Endodermal cell (in vitro differentiated cells): ENCODE measurements around the gene ZEB2. TPM values are rescaled to one million over a fixed set of nuclear protein-coding genes. Genes with fewer than 3 reads are reported as not detected.
A peak's percentile ranks its signal among the peaks of the same experiment; 100 is the strongest.

Experiments used
- DNase-seq: peaks from one replicate; pipeline ENCODE4 v3.0.0-alpha.2; 2017
- H3K27ac ChIP-seq: 2 replicates; pipeline ENCODE4 v1.5.1; 2013; ENCODE audit warnings: mild to moderate bottlenecking, low read depth, low read length, moderate library complexity
- H3K27me3 ChIP-seq: 2 replicates; pipeline ENCODE4 v1.6.1; 2013; ENCODE audit warnings: mild to moderate bottlenecking, low read length, moderate library complexity; ENCODE audit not compliant: insufficient read depth, control insufficient read depth, poor library complexity, severe bottlenecking
- H3K36me3 ChIP-seq: 2 replicates; pipeline ENCODE4 v1.7.0; 2013; ENCODE audit warnings: mild to moderate bottlenecking, low read length, moderate library complexity; ENCODE audit not compliant: control insufficient read depth, insufficient read depth
- H3K4me1 ChIP-seq: one replicate; pipeline ENCODE4 v1.7.0; 2013; ENCODE audit warnings: low read length; ENCODE audit not compliant: control insufficient read depth, insufficient read depth
- H3K4me3 ChIP-seq: 2 replicates; pipeline ENCODE4 v1.5.1; 2013; ENCODE audit warnings: mild to moderate bottlenecking, low read length, moderate library complexity
- H3K9ac ChIP-seq: 2 replicates; pipeline ENCODE4 v1.6.1; 2013; ENCODE audit warnings: mild to moderate bottlenecking, low read length, moderate library complexity; ENCODE audit not compliant: poor library complexity, severe bottlenecking; ENCODE audit errors: extremely low read depth
- H3K9me3 ChIP-seq: 2 replicates; pipeline ENCODE4 v1.6.1; 2013; ENCODE audit warnings: mild to moderate bottlenecking, low read length, moderate library complexity; ENCODE audit not compliant: control insufficient read depth
- H3K27ac Mint-ChIP-seq: 2 replicates; pipeline ENCODE4 v1.8.0; 2020; ENCODE audit warnings: mixed read lengths
- H3K27me3 Mint-ChIP-seq: 2 replicates; pipeline ENCODE4 v1.8.0; 2021; ENCODE audit warnings: mild to moderate bottlenecking, mixed read lengths; ENCODE audit not compliant: insufficient read depth
- H3K36me3 Mint-ChIP-seq: 2 replicates; pipeline ENCODE4 v1.8.0; 2020; ENCODE audit warnings: low read depth, mixed read lengths
- H3K4me1 Mint-ChIP-seq: 2 replicates; pipeline ENCODE4 v1.8.0; 2020; ENCODE audit warnings: mixed read lengths
- H3K4me3 Mint-ChIP-seq: 2 replicates; pipeline ENCODE4 v1.8.0; 2020; ENCODE audit warnings: mild to moderate bottlenecking, moderate library complexity, mixed read lengths
- H3K9me3 Mint-ChIP-seq: 2 replicates; pipeline ENCODE4 v1.8.0; 2020; ENCODE audit warnings: mild to moderate bottlenecking, mixed read lengths
- WGBS, 2 experiments: methylation state at CpG; one replicate each; pipeline versions ENCODE4 v1.1.5 to v1.1.7; 2013; ENCODE audit warnings: missing lambda C conversion rate in 2 of 2, mixed read lengths in 1 of 2; ENCODE audit not compliant: insufficient coverage in 1 of 2, insufficient read length in 1 of 2; 5-methylcytosine and 5-hydroxymethylcytosine counted together
- total RNA-seq, 2 donors: library from RNA; stranded (reverse); fragmentation: NEBNext Ultra II Directional in 1 of 2; extraction: Animal tissue kit (Norgen Biotek cat#: 25700) in 1 of 2; gene quantifications; 2 replicates in 1 of 2; 3 replicates in 1 of 2; pipeline ENCODE4 v1.2.1, GENCODE V29; 2021
- TF ChIP-seq, protein P1 (sequence below): fragments of 200-600 bp; sonication (generic); conservative IDR thresholded peaks from 2 replicates; pipeline ENCODE4 v1.5.0; 2021; ENCODE audit warnings: antibody characterized with exemption, mild to moderate bottlenecking

Gene ZEB2
- total RNA-seq, 2 donors from 2014 or later = 0.29 to 0.31 TPM

DNA sequence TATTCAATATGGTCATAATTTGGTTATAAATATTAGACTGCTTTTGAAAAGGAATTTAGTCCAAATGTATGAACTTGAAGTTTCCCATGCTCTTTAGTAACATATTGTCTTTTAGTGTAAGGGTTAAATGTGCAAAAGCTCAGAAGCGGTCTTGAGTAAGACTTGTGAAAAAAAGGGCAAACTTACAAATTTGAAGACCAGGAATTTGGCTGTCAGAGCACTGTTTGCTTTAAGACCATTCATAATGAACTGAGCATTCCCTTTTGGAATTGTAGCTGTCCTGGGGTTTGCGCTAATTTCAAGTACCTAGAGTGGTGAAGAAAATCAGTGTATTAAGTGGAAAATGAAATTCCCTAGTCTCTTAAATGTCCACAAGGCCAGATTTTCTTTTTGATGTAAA is 6.9 kb upstream of the ZEB2 start:
- H3K9me3 ChIP-seq = no peaks in the 10 kb centered on the region
- Mint-ChIP-seq H3K4me1 (peaks cover 19% of the 10 kb centered on the region), H3K27ac (no peak overlapping the region), H3K4me3 (no peak overlapping the region), H3K27me3 (peaks cover 29% of the 10 kb centered on the region), H3K36me3 (no peaks in the 10 kb centered on the region), H3K9me3 (no peaks in the 10 kb centered on the region)
- TF ChIP-seq, protein P1, sequence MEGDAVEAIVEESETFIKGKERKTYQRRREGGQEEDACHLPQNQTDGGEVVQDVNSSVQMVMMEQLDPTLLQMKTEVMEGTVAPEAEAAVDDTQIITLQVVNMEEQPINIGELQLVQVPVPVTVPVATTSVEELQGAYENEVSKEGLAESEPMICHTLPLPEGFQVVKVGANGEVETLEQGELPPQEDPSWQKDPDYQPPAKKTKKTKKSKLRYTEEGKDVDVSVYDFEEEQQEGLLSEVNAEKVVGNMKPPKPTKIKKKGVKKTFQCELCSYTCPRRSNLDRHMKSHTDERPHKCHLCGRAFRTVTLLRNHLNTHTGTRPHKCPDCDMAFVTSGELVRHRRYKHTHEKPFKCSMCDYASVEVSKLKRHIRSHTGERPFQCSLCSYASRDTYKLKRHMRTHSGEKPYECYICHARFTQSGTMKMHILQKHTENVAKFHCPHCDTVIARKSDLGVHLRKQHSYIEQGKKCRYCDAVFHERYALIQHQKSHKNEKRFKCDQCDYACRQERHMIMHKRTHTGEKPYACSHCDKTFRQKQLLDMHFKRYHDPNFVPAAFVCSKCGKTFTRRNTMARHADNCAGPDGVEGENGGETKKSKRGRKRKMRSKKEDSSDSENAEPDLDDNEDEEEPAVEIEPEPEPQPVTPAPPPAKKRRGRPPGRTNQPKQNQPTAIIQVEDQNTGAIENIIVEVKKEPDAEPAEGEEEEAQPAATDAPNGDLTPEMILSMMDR = no peak
- 95 to 97% methylated on average over 2 of the region's 2 CpGs for WGBS, 2 experiments
- H3K4me1 ChIP-seq = peaks cover 6% of the 10 kb centered on the region
- no peak overlapping the region for H3K9ac ChIP-seq
- H3K27me3 ChIP-seq = peaks cover 35% of the 10 kb centered on the region
- no peak overlapping the region for H3K27ac ChIP-seq
- DNase-seq = no peak
- H3K4me3 ChIP-seq = no peak overlapping the region
- H3K36me3 ChIP-seq = no peaks in the 10 kb centered on the region

- no peaks in the 10 kb centered on the region for H3K36me3 ChIP-seq
- H3K4me1 ChIP-seq = peaks cover 6% of the 10 kb centered on the region
- Mint-ChIP-seq H3K4me1 (peaks cover 19% of the 10 kb centered on the region), H3K9me3 (no peaks in the 10 kb centered on the region), H3K27ac (no peak overlapping the region), H3K4me3 (peak overlapping the region; percentile 54), H3K36me3 (no peaks in the 10 kb centered on the region), H3K27me3 (peaks cover 20% of the 10 kb centered on the region)
- H3K27ac ChIP-seq = peak overlapping the region; percentile 74
- WGBS, 2 experiments = 1 to 6% methylated on average over 6 to 49 of the region's 58 CpGs
- peak overlapping the region; percentile 78 for H3K4me3 ChIP-seq
- TF ChIP-seq, protein P1 = no peak
- no peak overlapping the region for H3K9ac ChIP-seq
- no peaks in the 10 kb centered on the region for H3K9me3 ChIP-seq
- H3K27me3 ChIP-seq = peaks cover 55% of the 10 kb centered on the region
- peak; percentile 93 for DNase-seq
Observed at GRCh38 chr2:144524118-144525009, 4.4 kb upstream of the ZEB2 start.

GRCh38 chr2:144523596-144524117 is 3.7 kb upstream of the ZEB2 start:
- no peaks in the 10 kb centered on the region for H3K36me3 ChIP-seq
- peak overlapping the region; percentile 54 for H3K4me3 Mint-ChIP-seq
- H3K27me3 Mint-ChIP-seq = peaks cover 20% of the 10 kb centered on the region
- peak; percentile 90 for DNase-seq
- peaks cover 6% of the 10 kb centered on the region for H3K4me1 ChIP-seq
- no peak overlapping the region for H3K27ac Mint-ChIP-seq
- TF ChIP-seq, protein P1 = no peak
- peaks cover 19% of the 10 kb centered on the region for H3K4me1 Mint-ChIP-seq
- H3K27ac ChIP-seq = peak overlapping the region; percentile 68
- no peaks in the 10 kb centered on the region for H3K9me3 ChIP-seq
- whole genome bisulfite sequencing, 2 experiments = 0% methylated on average over 3 to 15 of the region's 15 CpGs
- H3K4me3 ChIP-seq = peak overlapping the region; percentile 76
- no peaks in the 10 kb centered on the region for H3K36me3 Mint-ChIP-seq
- H3K27me3 ChIP-seq = peaks cover 62% of the 10 kb centered on the region
- no peaks in the 10 kb centered on the region for H3K9me3 Mint-ChIP-seq
- no peak overlapping the region for H3K9ac ChIP-seq
